HG03196 (cell line): ENCODE measurements around the gene C6orf52.
"Not testable (repeated sequence)": the region's sequence is repeated elsewhere in the genome, so short reads cannot be mapped to it uniquely, and the experiment has no call there.

Source experiments
- ATAC-seq: cut with Tn5 transposase; IDR thresholded peaks from one replicate; pipeline ENCODE4 v1.9.1; 2021; ENCODE audit not compliant: unreplicated experiment

The C6orf52 gene

DNA sequence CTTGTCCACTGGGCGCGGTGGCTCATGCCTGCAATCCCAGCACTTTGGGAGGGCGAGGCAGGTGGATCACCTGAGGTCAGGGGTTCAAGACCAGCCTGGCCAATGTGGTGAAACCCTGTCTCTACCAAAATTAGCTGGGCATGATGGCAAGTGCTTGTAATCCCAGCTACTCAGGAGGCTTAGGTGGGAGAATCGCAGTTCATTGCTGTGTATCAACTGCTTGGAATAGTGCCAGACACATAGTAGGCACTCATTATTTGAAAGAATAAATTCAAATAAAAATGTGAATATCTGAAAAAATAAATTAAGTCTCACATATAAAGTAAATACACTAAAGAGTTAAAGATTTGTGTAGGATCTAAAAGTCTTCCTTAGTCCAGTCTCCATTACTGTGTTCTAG, 2.2 kb upstream of the C6orf52 start:
- ATAC-seq, result no peak

DNA sequence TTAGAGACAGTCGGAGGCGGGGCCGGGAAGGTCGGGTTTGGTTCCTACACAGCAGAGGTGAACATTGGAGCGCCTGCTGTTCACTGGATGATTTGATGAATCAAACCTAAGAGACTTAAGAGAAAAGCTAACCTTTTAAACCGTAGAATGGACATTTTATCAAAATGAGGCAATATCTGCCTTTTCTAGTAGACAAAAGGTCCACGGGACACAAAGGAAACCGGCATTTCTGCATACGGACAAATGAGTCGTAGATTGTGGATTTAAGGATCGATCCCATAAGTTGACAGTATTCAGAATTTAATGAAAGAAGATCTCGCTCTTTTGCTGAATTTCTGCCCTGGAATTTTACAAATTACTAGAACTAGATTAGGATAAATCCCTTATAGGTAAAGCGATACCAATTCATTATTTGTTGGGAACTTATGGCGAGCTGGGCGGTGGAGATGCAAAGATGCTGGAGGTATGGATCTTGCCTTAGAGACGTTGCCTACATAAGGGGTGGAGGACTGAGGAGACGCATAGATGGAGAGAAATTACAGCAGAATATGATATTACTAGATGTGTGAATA, 756 bp upstream of the C6orf52 start:
- no peak for ATAC-seq

DNA sequence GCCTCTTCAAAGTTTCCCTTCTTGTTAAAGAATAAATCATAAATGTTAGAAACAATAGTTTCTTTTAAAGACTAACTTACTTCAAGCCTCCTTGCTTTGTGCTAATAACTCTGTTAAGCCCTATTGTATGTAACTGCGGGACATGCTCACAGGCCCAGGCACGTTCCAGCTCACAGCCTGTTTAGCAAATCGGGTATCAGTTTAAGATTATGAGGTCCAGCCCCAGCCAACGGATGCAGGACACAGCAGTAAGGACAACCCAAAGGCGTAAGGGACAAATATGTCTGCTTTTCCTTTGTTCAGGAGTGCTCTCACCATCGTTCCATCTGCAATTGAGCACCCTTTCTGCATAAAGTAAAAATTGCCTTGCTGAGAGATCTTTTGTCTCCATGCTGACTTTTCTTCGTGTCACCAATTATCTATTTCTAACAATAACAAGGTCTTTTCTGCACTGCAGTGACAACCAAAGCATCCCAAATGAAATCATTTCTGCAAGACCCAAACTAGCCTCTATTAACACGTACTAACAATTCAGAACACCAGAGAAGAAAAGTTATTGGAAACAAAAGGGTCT, 1.4 kb downstream of the C6orf52 start:
- no peak for ATAC-seq

DNA sequence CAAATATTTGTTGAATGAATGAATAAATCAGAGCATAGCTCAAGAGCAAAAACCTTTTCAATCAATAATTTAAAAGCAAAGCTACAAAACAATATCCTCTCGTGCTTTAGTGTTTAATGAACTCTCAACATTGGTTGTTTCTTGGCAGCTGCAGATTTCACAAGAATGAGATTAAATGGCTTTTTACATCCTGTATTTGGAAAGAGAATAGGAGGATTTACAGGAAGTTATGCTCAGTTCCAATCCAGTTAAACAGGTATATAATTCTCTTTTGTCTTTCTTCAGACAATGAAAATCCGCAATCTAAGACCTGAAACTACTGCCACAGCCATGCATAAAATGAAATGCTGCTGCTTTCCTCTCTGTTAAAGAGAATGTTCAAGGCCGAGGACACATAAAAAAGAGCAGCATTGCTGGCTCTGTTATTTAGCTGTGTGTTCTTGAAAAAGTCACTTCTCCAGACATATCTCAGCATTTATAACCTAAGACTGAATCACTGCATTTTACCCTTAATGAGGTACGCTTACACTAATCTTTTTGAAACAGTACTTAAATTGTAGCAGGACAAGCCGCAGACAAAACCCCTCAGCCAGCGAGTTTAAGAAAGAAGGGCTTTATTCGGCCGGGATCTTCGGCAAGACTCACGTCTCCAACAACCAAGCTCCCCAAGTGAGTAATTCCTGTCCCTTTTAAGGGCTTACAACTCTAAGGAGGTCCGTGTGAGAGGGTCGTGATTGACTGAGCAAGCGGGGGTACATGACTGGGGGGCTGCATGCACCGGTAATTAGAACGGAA, 3.6 kb downstream of the C6orf52 start:
- no peak for ATAC-seq

GRCh38 chr6:10687582-10687981, 6.8 kb downstream of the C6orf52 start:
- no peak for ATAC-seq

DNA sequence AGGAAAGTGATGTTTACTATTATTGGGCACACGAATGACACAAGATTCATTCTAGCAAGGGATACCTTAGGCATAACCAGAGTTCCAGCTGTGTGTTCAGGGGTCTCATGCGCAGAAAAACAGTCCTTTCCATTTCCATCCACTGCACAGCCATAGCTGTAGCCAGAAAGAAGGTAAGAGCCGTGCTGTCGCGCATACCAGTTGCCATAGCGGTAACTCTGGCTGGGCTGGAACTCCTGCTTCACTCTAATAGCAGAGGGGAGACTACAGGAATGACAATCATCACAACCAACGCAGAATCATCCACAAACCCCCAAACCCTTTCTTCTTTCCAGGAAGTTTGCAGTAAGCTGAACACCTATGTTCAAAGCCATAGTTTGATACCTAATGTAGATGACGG, 7.5 kb downstream of the C6orf52 start:
- no peak for ATAC-seq

GRCh38 chr6:10685092-10685915, 9.1 kb downstream of the C6orf52 start:
- ATAC-seq, result no peak

DNA sequence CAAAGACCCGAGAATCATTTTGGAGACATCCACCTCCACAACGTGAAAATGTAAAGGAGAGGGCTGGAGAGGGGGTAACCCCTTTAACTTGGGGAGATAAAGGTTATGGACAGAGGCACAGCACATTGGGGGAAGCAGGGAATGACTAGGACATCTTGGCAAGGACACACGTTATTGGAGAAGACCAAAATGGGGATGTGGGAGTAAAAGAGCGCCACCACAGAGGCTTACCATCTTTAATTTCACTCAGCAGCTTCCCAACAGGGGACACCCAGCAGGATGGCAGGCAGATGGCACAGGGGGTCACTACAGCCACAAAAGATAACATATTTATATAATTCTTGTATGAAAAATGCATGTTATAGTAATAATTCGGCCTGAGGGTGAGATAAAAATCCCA, 9.8 kb downstream of the C6orf52 start:
- ATAC-seq, result no peak

DNA sequence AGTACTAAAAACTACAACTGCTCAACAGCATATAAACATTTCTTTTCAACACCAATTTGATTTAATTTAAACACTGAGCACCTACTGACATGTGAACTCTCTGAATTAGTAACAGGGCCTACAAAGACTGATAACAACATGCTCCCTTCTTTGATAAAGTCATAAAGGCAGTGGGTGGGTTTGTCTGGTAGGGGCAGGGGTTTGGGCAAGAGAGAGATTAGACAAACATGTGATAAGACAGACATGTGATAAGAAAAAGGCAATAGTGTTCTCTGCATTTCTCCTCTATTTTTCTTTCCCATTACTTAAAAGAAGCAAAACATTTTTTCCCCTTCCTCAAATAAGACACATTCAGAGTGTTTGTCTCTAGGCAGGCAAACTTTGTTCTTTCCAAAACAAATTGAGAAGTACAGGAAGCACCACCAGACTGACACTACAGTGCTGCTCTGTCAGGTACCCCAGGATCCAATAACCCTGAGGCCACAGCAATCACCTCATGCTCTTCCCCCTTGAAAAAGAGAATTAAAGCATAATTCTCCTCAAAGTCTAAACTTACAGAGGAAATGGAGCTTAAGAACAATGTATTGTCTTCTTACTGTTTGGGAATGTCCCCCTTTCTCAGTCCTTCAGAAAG, 11.9 kb downstream of the C6orf52 start:
- no peak for ATAC-seq

GRCh38 chr6:10681795-10682194, 12.6 kb downstream of the C6orf52 start:
- no peak for ATAC-seq

GRCh38 chr6:10678456-10678855, 16.0 kb downstream of the C6orf52 start:
- no peak for ATAC-seq

GRCh38 chr6:10676403-10676802, 18.0 kb downstream of the C6orf52 start:
- no peak for ATAC-seq

- no peak for ATAC-seq
Measured at GRCh38 chr6:10668126-10668917, 26.1 kb downstream of the C6orf52 start.

- not testable (repeated sequence) for ATAC-seq
Measured at GRCh38 chr6:10665595-10665994, 28.8 kb downstream of the C6orf52 start.

- ATAC-seq, result no peak
Measured at GRCh38 chr6:10662742-10663141, 31.7 kb downstream of the C6orf52 start.

GRCh38 chr6:10662207-10662606, 32.2 kb downstream of the C6orf52 start:
- no peak for ATAC-seq

DNA sequence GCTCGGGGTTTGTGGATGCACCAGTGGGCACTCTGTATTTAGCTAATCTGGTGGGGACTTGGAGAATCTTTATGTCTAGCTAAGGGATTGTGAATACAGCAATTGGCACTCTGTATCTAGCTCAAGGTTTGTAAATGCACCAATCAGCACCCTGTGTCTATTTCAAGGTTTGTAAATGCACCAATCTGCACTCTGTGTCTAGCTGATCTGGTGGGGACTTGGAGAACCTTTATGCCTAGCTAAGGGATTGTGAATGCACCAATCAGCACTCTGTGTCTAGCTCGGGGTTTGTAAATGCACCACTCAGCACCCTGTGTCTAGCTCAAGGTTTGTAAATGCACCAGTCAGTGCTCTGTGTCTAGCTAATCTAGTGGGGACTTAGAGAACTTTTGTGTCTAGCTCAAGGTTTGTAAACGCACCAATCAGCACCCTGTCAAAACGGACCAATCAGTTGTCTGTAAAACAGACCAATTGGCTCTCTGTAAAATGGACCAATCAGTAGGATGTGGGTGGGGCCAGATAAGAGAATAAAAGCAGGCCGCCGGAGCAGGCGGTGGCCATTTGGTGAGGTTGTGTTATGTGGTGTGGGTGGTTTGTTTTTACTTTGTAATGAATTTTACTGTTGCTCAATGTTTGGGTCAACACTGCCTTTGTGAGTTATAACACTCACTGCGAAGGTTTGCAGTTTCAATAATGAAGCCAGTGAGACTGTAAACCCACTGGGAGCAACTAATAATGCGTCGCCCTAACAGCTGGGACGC, 33.8 kb downstream of the C6orf52 start:
- not testable (repeated sequence) for ATAC-seq

DNA sequence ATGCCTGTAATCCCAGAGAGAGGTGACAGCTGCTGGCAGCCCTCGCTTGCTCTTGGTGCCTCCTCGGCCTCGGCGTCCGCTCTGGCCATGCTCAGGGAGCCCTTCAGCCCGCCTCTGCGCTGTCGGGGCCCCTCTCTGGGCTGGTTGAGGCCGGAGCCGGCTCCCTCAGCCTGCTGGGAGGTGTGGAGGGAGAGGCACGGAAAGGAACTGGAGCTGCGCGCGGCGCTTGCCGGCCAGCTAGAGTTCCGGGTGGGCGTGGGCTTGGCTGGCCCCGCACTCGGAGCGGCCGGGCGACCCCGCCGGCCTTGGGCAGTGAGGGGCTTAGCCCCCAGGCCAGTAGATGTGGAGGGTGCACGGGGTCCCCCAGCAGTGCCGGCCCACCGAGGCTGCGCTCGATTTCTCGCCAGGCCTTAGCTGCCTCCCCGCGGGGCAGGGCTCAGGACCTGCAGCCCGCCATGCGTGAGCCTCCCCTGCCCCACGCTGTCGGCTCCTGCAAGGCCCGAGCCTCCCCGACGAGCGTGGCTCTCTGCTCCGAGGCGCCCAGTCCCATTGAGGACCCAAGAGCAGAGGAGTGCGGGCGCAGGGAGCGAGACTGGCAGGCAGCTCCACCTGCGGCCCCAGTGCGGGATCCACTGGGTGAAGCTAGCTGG, 34.6 kb downstream of the C6orf52 start:
- ATAC-seq, result no peak
